ENCODE measurements around the gene TASL. TPM values are rescaled to one million over a fixed set of nuclear protein-coding genes. Genes with fewer than 3 reads are reported as not detected.
"Not testable (repeated sequence)": the region's sequence is repeated elsewhere in the genome, so short reads cannot be mapped to it uniquely, and the experiment has no call there.

Gene TASL
- total and polyA plus RNA-seq, 2 of the 8 experiments (the other 6 are each of a cell fraction or from before 2014, with no cell fraction given): not detected

DNA sequence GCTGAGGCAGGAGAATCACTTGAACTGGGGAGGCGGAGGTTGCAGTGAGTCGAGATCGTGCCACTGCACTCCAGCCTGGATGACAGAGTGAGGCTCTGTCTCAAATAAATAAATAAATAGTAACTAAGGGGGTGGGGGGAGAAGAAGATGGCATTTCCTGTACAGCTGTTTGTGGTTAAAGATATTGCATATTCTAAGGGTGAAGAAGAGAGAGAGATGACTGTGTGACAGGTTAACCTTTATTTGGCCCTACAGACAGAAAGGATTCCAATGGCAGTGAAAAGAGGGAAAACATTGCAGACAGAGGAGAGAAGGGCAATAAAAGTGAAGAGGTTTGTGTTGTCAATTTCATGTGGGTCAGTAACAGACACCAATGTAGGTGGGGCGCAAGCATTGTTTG, 9.4 kb downstream of the TASL start:
- CTCF ChIA-PET (ENCODE audit: partially characterized antibody): interaction anchor here (1.4 kb wide), 1 partner anchor 55 kb away, joined by 3 read pairs; no protein-coding TSS in a partner anchor
- FAIRE-seq: no peak

DNA sequence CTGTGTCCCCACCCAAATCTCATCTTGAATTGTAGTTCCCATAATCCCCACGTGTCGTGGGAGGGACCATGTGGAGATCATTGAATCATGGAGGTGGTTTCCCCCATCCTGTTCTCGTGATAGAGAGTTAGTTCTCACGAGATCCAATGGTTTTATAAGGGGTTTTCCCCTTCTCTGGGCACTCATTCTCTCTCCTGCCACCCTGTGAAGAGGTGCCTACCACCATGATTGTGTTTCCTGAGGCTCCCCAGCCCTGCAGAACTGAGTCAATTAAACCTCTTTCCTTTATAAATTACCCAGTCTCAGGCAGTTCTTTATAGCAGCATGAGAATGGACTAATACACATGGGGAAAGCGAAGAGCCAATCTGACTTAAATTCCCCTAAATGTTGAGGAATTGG, 14.5 kb downstream of the TASL start:
- POLR2A ChIA-PET (ENCODE audit: partially characterized antibody); H3K27me3 ChIP-seq (replicated peaks in 1 of 4; ENCODE audit: control insufficient read depth in 3 of 4, extremely low read depth in 1 of 4, insufficient read depth in 3 of 4, low read length in 3 of 4); H3K27ac ChIP-seq (ENCODE audit: low read depth, low read length); H2AK5ac ChIP-seq (ENCODE audit: low read depth, low read length); H2BK12ac ChIP-seq (ENCODE audit: low read depth, low read length); H3K18ac ChIP-seq (ENCODE audit: extremely low read depth, low read length); H3K23me2 ChIP-seq (ENCODE audit: low read depth, low read length); H3K9me3 ChIP-seq (ENCODE audit: insufficient read depth in 2 of 2, low read depth in 1 of 2, low read length in 1 of 2); H4K8ac ChIP-seq (ENCODE audit: extremely low read depth, insufficient read depth, low read length); H3K9ac ChIP-seq (replicated peaks in 1 of 4; ENCODE audit: extremely low read depth in 1 of 4, low read depth in 3 of 4, low read length in 3 of 4); H3K79me2 ChIP-seq (ENCODE audit: control insufficient read depth in 1 of 2, insufficient read depth in 2 of 2, low read length in 2 of 2); H4K20me1 ChIP-seq (replicated peaks in 1 of 2; ENCODE audit: control insufficient read depth in 1 of 2, insufficient read depth in 2 of 2, low read length in 2 of 2); H3K4me3 ChIP-seq (ENCODE audit: extremely low read depth in 1 of 4, insufficient read depth in 2 of 4, low read depth in 3 of 4, low read length in 4 of 4); H2BK5ac ChIP-seq (ENCODE audit: low read depth, low read length); FAIRE-seq; H3K4ac ChIP-seq (replicated peaks; ENCODE audit: insufficient read length, low read depth, low read length); H2BK120ac ChIP-seq (replicated peaks; ENCODE audit: low read depth, low read length); H3K36me3 ChIP-seq (ENCODE audit: control insufficient read depth in 2 of 4, insufficient read depth in 4 of 4, low read length in 3 of 4); H3K4me1 ChIP-seq (replicated peaks in 1 of 4; ENCODE audit: control insufficient read depth in 3 of 4, insufficient read depth in 4 of 4, low read length in 3 of 4); H3K14ac ChIP-seq (ENCODE audit: insufficient read length); H3K56ac ChIP-seq (replicated peaks; ENCODE audit: insufficient read length, low read depth, low read length); H2BK20ac ChIP-seq (ENCODE audit: low read length); H4K91ac ChIP-seq (replicated peaks; ENCODE audit: insufficient read length, low read length); H3K23ac ChIP-seq (ENCODE audit: insufficient read length); H3K79me1 ChIP-seq (ENCODE audit: low read depth, low read length); DNase-seq (ENCODE audit: low read depth in 1 of 2, low spot score in 2 of 2); H2BK15ac ChIP-seq (ENCODE audit: low read length); H2AFZ ChIP-seq (ENCODE audit: low read length); H4K5ac ChIP-seq (ENCODE audit: insufficient read length, low read depth, low read length); CTCF ChIA-PET (ENCODE audit: partially characterized antibody); H3K4me2 ChIP-seq (ENCODE audit: insufficient read depth in 1 of 2, low read depth in 2 of 2, low read length in 2 of 2): not testable (repeated sequence)
- 100% methylated on average over 3 of the region's 5 CpGs; no CpG with 5 or more reads in 1 of the 2 experiments for WGBS, 2 experiments (ENCODE audit: extremely low coverage in 1 of 2, insufficient coverage in 1 of 2, insufficient read length in 1 of 2, insufficient replicate concordance in 2 of 2, low coverage in 1 of 2, low lambda C conversion rate in 2 of 2, missing lambda C conversion rate in 1 of 2)

More for the DNA sequence above, 9.4 kb downstream of the TASL start:
- Histone ChIP-seq H3K79me2 (ENCODE audit: control insufficient read depth in 1 of 2, insufficient read depth in 2 of 2, low read length in 2 of 2) (no peaks in the 10 kb centered on the region), H2BK15ac (ENCODE audit: low read length) (no peak overlapping the region), H2AFZ (ENCODE audit: low read length) (no peak overlapping the region), H2BK12ac (ENCODE audit: low read depth, low read length) (no peak overlapping the region), H3K56ac (replicated peaks; ENCODE audit: insufficient read length, low read depth, low read length) (no peak overlapping the region), H3K14ac (ENCODE audit: insufficient read length) (no peak overlapping the region), H3K23ac (ENCODE audit: insufficient read length) (no peak overlapping the region), H3K79me1 (ENCODE audit: low read depth, low read length) (no peaks in the 10 kb centered on the region), H3K4me1 (replicated peaks in 1 of 4; ENCODE audit: control insufficient read depth in 3 of 4, insufficient read depth in 4 of 4, low read length in 3 of 4) (no peaks in the 10 kb centered on the region), H4K8ac (ENCODE audit: extremely low read depth, insufficient read depth, low read length) (no peak overlapping the region), H3K4me2 (ENCODE audit: insufficient read depth in 1 of 2, low read depth in 2 of 2, low read length in 2 of 2) (no peak overlapping the region), H2AK5ac (ENCODE audit: low read depth, low read length) (no peak overlapping the region), H4K5ac (ENCODE audit: insufficient read length, low read depth, low read length) (no peak overlapping the region), H3K27ac (ENCODE audit: low read depth, low read length) (no peak overlapping the region), H3K9ac (replicated peaks in 1 of 4; ENCODE audit: extremely low read depth in 1 of 4, low read depth in 3 of 4, low read length in 3 of 4) (no peak overlapping the region), H3K36me3 (ENCODE audit: control insufficient read depth in 2 of 4, insufficient read depth in 4 of 4, low read length in 3 of 4) (no peaks in the 10 kb centered on the region), H3K4ac (replicated peaks; ENCODE audit: insufficient read length, low read depth, low read length) (no peak overlapping the region), H2BK5ac (ENCODE audit: low read depth, low read length) (no peak overlapping the region), H3K9me3 (ENCODE audit: insufficient read depth in 2 of 2, low read depth in 1 of 2, low read length in 1 of 2) (no peaks in the 10 kb centered on the region), H2BK120ac (replicated peaks; ENCODE audit: low read depth, low read length) (no peak overlapping the region), H4K20me1 (replicated peaks in 1 of 2; ENCODE audit: control insufficient read depth in 1 of 2, insufficient read depth in 2 of 2, low read length in 2 of 2) (no peaks in the 10 kb centered on the region), H3K27me3 (replicated peaks in 1 of 4; ENCODE audit: control insufficient read depth in 3 of 4, extremely low read depth in 1 of 4, insufficient read depth in 3 of 4, low read length in 3 of 4) (no peaks in the 10 kb centered on the region), H2BK20ac (ENCODE audit: low read length) (no peak overlapping the region), H3K23me2 (ENCODE audit: low read depth, low read length) (no peaks in the 10 kb centered on the region), H3K4me3 (ENCODE audit: extremely low read depth in 1 of 4, insufficient read depth in 2 of 4, low read depth in 3 of 4, low read length in 4 of 4) (no peak overlapping the region), H4K91ac (replicated peaks; ENCODE audit: insufficient read length, low read length) (no peak overlapping the region), H3K18ac (ENCODE audit: extremely low read depth, low read length) (no peak overlapping the region)
- no peak for DNase-seq (ENCODE audit: low read depth in 1 of 2, low spot score in 2 of 2)
- TF ChIP-seq RXRA (IDR thresholded peaks at IDR 0.05; ENCODE audit: insufficient read depth, low read depth, low read length) (no peak), SIX5 (IDR thresholded peaks at IDR 0.05; ENCODE audit: low read depth, low read length) (no peak)
- WGBS, 2 experiments (ENCODE audit: extremely low coverage in 1 of 2, insufficient coverage in 1 of 2, insufficient read length in 1 of 2, insufficient replicate concordance in 2 of 2, low coverage in 1 of 2, low lambda C conversion rate in 2 of 2, missing lambda C conversion rate in 1 of 2): 75% methylated on average over 2 of the region's 4 CpGs; no CpG with 5 or more reads in 1 of the 2 experiments
- POLR2A ChIA-PET (ENCODE audit: partially characterized antibody): no interaction called here
